Activated CD8-positive, alpha-beta memory T cell treated with anti-CD3 and anti-CD28 coated beads, Interleukin-2, amount 50 U/mL, for 1 hour (primary cell): ENCODE measurements around the gene GULP1.

ENCODE experiments used
- DNase-seq: peaks from one replicate; pipeline ENCODE4 v3.0.0-alpha.2; 2020; ENCODE audit errors: extremely low read depth

GULP1 gene

DNA sequence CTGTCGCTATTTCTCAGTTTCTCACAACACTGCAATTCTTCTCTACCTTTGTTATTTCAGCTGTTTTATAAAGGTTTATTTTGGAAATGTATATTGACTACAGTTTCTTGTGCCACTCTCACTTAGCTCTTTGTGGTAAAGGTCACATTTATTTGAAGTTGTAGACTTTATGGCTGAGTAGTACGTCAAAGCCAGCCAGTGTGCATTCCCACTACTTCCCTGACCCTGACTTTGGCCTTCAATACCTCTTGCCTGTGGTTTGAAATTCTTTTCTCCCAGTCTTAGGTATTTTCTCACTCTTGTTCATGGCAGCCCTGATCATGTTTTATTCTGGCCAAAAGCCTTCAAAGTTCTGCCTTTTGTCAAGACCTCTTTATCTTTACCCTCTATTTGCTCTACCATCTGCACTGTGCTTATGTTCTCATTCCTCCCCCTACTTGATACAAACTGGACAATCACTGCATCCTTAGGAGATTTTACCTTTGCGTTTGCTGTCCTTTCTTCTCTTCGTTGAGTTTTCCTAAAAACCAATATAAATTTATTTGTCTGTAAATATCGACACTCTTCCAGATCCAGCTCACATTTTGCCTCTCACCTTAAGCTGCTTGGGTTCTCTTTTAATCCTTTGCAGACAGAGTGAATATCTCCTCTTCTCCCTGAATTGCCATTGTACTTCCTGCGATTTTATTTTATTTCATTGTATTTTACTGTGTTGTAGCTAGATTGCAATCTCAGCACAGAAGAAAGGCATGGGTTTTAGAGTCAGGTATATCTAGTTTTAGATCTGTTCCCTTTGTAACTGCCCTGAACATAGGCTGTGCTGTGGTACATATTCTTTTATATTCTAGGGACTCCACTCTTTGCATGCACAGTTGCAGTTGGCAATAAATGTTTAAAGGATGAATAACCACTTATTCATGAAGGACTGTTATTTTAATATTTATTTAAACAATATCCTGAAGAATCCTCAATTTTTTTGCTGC, 31.2 kb downstream of the GULP1 start:
- no peak for DNase-seq

DNA sequence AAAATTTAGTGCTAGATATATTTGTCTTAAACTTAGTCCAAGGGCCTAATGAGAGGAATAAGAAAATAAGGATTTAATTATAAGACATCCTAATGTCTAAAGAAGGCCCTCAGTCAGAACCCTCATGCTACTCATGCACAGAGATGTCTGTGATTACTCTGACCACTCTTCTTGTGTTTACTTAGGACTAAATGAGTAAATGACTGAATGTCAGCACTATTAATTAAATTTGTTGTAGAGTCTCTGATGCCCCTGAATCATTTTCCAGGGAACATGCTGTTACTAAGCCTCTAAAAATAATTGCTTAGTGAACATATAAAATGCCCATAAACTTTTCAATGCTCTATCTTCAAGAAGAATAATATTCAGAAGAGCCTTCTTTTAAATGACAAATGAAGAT, 32.4 kb downstream of the GULP1 start:
- no peak for DNase-seq

DNA sequence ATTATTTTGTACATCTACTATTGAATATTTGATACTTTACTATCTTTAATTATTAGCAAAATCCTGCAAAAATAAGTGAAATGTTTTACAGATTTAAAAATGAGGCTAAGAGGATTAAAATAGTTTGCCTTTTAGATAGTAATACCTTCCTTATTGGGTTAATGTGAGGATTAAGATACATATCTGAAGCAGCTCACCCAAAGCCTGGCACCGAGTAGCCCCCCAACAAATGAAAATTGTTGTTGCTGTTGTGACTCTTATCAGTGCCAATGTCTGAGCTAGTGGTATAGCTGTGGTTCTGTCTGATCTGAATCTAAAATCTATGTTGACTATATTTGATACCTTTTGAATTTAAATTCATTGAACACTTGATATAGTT, 34.6 kb downstream of the GULP1 start:
- no peak for DNase-seq

DNA sequence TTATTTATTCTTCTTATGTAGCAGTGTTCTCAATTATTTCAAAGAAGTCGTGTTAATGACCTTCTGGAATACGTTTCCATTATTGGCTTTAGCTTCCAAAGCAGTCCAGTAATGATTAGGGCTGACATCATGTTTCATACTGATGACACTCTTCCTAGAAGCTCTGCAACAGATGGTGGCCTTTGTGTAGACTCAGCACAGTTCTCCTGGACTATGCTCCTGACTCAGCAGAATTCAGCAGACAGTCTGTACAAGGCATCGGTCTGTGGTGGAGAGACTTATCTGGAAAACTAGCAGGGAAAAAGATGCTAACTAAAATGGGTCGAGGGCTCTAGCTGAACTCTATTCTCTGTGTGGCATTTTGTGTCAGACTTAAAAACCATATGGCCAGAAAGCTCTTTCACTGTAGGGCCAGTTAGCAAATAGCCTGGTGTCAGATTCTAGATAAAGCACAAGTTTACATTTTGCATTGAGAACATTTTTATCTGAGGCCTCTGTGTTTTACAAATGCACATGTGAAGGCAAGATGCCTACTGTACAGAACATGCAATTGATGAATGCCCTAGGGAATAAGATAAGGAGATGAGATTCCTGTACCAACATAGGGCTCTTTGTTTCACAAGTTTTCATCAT, 35.1 kb downstream of the GULP1 start:
- no peak for DNase-seq

DNA sequence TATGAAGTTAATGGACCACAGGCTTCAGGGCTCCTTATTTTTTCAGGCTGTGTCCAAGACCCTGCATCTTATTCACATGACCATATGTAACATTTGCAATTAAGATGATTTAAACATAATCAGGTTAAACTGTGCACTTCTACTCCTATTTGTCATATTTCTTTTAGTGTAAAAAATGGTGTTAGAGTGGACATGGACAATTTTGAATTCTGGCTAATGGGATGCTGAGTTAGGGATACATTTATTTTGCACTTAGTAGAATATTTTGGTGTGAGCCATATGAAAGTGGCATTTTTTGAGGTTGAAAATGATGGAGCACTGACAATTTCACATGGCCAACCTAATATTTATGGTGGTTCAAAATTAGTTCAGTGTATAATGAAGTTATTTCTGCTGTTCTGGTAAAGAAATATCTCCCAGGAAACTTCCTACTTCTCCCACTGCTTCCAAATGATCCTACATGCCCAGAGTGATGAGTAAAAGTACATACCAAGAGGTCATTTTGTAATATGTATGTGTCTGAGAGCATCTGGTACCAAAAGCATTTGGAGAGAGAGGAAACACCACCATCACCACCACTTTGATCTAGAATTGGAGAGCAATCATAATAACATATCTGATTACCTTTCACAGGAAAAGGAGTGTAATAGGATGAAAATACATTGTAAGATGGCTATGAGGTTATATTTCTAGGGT, 36.0 kb downstream of the GULP1 start:
- no peak for DNase-seq

DNA sequence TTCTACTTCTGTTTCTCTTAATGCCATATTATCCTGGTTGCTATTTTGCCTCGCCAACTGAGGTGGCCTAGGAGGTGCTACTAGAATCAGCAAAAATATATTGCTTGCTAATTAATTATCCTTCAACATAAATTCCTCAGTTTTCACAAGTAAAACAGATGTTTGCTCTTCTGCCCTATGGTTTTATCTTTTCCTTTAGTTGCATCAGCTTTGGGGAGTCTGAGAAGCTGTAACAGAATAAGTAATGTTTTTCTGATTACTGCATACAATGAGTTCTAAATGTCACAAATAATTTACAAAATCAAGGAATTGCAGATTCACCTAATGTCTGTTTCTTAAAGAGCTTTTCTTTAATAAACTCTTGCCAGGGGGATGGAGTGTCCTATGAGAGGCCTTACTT, 36.7 kb downstream of the GULP1 start:
- no peak for DNase-seq

DNA sequence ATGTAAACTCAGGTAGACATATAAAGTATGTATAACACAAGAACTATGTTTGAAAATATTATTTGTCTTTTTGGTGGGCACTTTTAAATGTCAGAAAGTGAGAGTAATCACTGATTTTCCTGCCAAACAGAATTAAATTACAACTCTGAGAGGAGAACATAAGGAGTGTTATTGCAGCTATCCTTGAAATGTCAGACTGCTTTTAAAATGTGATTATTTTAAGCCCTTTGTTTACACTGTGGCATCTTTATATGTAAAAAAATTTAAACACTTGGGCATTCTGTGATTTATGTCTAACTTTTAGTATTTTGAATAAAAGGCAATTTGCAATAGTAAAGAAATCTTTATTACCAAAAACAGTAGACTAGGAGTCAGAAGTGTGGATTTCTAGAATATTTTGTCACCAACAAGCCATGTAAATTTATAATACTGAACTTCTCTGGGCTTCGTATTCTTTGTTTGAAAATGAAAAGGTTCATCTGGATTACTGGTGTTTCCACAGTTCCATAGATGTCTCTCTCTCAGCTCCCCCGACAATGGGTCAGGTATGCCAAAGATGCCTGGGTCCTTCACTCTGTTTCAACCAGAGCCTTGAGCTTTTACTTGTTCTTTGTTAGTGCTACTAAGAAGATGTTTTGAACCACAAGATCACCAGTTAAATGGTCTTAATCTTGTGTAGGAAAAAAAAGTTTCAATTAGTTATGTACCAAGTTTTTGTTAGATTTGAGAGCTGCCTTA, 38.8 kb downstream of the GULP1 start:
- no peak for DNase-seq

DNA sequence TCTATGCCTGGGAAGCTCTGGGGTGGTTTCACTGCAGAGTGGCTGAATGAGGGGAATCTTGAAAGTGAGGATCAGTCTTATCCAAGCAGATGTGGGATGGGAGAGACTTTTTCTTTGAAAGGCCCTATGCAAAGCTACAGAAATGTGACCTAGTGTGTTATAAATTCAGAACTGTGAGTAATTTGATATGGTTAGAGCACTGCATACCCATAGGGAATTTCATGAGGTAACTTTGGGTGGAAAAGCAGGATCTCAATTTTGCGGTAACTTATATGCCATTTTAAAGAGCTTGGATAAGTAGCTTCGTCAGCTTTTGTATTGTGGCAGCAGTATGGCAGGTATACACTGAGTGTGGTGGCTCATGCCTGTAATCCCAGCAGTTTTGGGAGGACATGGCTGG, 40.9 kb downstream of the GULP1 start:
- no peak for DNase-seq

DNA sequence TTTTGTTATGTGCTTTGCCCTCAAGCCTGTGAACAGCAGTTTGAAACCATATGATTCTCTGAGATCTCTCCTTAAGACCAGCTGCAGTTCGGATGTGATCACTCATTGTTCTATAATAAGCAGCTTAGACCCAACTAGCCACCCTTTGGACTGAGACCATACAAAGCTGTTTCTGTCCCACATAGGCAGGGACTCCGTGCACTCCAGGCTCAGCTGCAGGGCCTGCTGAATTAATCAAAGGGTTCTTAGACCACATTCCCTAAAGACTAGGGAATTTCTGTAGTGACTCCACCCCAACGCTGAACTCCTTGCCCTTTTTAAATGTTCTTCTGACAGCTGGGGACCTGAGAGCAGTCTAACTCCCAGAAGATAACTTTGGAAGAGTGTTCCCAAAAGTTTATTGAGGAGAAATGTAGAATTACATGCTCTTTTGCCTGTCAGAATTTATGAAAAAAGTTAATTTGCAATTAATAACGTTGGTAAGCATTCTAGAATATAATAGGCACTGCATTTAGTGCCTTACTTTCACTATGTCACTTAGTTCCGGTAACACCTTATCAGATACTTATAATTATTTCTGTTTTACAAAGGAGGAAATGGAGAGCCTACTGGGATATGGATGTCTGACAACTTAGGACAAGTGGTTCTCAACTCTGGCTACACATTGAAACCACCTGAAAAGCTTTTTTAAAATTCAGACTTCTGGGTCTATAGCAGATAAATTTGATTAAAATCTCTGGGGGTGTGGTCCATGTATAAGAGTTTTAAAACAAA, 42.3 kb downstream of the GULP1 start:
- no peak for DNase-seq

DNA sequence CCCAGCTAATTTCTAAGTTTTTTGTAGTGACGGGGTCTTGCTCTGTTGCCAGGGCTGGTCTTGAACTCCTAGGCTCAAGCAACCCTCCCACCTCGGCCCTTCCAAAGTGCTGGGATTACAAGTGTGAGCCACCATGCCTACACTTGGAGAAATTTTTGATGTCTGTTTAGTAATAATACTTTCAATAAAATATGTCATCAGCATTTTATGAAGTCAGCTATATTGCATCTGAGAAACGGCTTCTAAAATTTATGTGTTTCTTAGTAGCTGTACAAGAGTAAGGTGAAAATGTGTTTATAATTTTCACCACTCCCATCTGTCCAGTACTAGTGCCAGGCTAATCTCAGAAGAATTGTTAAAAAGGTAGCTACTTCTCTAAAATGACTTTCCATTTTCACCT, 46.8 kb downstream of the GULP1 start:
- no peak for DNase-seq

DNA sequence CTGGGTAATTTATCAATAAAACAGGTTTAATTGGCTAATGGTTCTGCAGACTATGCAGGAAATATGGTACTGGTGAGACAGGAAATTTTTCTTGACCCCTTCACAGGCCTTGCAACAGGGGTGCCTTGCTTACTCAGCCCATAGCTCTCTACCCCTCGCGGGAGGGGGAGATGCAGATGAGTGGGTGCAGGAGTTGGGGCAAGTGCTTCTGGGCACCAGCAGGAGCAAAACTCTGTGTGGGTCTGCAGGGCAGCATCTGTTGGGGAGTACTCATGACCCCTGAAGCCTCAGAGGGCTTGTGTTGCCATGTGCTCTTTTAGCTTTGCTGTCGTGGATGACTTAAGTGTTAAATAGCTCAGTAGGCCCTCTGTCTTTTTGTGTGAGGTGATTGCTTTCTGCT, 48.6 kb downstream of the GULP1 start:
- no peak for DNase-seq

DNA sequence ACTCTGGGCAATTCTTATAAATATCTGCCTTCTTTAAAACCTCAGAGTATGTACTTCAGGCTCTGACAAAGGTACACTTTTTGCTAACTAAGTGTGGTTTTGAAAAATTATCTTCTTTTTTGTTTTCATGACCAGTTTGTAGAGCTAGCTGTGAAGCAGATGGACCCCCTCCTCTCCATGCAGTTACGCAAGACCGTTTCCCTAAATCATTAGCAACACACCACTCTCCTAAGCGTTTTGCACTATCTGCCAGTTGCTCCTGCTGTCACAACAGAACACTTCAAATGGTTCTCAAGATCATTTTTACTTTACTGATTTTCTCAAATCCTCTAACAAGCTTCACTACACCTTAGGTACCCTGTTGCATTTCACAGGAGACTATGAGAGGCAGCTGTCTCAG, 53.3 kb downstream of the GULP1 start:
- no peak for DNase-seq

DNA sequence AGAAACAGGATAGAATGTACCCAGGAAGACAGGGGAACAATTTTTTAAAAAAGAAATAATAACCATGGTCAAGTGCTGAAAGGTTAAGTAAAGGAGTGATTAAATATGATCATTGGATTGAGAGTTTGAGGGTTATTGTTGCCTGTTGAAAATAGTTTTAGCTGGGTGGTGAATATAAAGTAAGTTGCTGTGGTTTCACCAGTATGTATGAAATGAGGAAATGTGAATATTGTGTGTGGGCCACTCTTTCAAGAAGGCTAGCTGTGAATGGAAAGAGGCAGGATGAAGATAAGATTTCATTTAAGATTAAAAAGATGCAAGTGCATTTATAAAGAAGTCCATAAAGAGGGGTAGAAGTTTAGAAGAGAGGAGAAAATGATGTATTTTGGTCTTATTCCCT, 53.8 kb downstream of the GULP1 start:
- DNase-seq: no peak

DNA sequence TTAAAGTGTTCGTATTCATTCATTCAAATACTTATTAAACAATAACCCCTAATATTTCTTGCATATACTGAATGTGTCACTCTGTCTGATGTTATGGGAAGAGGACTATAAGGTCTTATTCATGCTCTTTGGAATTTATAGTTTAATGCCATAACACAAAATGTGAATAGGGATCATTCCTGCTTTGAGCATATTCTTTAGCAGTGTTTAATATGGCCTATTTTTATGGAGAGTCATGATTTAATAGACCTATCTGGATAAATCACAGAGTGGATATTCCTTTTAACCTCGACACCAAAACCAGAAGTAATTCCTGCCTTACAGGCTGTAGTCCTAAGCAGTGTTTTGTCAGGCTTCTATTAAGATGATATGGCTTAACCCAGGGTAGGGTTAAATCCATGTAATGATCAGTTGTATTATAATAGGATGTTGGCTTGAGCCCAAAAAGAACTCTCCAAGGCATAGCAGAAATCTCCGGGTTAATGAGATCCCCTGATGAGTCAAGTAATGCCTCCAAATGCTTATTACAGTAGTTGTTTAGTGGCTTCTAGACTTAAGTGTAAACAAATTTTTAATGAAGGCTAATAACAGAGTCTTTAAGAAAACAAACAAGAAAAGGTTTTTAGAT, 54.3 kb downstream of the GULP1 start:
- no peak for DNase-seq

DNA sequence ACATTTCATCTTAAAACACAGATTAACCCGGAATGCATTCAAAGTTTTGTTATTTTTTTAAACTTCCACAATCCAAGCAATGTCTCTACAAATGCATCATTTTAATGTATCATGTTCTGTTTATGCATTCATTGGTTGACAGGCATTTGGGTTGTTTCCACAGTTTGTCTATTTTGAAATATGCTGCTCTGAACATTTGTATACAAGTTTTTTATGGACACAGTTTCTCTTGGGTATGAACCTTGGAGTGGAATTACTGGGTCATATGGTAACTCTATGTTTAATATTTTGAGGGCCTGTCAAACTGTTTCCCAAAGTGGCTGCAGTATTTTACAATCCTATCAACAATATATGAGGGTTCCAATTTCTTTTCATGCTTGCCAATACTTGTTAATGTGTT, 57.3 kb downstream of the GULP1 start:
- no peak for DNase-seq

DNA sequence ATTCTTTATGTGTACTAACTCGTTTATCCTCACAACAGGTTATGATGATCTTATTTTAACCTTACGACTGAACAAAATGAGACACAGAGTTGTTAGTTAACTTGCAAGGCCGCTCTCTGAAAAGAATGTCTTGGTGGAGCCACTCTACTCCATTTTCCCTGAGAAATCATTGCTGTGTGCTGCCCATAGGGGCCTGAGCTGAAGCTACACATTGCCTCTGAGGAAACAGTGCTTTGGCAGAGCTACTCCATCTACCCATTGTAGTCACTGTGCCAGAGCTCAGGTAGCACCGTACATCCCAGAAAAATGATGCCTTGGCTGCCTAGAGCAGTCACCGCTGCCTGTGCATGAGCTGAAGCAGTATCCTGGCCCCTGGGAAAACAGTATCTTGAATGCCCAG, 61.6 kb downstream of the GULP1 start:
- DNase-seq: no peak

DNA sequence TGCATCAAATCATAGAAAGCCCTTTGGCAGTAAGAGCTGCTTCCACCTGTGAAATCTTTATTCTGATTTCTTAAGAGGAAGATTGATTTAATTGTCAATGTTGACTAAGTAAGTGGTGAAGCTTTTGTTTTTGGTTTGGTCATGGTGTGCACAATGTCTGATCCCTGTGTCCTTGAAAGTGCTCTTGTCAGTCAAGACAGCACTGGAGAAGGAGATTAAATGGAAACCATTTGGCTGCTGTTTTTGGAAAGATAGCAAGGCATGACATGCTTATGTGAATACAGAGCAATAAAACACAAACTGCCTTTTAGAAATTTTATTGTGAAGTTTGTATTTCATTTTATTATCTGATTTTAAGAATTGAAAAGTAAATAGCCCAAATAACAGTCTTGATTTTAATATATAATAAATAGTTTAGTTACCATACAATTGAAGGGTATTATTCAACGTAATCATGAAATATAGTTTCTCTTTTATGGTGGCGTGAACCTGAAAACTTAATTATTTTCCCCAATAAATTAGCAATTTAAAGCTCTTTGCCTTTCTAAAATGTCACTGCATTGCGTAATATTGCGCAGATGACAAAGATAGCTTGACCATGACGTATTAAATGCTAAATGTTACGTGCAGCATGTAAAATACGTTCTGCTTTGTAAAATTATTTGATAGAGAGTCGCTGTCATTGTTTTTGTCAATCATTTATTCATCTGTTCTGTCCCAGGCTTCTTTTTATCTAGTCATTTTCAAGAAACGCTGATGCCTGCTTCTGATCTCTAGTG, 69.0 kb downstream of the GULP1 start:
- no peak for DNase-seq

DNA sequence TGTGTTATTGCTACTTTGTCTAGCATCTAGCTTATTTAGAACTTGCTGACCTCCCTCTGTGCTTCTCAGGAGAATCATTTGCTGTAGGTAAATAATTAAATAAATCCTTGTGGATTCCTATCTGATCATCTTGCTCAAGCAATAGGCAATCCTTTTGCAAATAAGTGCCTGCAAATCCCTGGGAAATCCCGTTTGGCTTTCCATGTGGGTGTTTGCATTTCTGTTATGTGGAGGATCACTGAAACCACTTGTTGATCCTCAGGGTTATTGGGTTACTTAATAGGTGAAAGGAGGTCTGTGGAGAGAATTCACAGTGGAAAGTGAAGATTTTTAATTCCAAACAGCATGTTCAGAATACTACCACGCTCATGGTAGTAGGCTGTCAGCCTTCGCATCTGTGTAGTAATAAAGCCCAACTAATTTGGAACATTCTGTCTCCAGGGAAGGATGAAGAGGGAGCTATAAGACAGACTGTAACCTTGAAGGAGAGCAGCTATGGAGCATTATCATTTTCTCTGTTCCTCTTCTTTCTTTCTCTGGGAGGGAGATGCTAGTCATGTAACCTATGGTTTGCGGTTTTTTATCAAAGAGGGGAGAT, 72.5 kb downstream of the GULP1 start:
- DNase-seq: no peak

DNA sequence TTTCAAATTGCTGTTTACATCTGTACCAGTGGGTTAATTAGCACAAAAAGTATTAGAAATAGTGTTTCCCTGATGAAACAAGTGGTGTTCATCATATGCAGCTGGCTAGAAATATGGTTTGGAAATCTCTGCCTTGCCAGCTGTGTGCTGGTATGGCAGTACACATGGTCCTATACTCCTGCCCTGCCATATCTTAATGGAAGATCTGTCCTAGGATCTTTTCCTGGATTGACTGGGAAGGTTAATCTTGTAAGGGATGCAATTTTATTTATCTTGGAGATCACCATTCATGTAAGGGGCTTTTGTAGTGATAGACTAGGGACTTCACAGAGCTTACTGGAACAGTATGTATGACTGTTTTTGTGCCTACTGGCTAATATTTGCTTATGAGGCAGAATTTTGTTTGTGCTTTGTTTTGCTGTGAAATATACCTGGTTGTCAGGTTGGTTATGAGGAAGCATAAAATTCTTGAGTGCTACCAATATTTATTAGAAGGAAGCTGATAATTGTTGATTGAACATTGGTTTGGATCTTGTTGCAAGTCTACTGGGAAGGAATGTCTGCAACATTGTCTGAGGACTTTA, 73.5 kb downstream of the GULP1 start:
- DNase-seq: no peak
